SIG-M5 treated with dmso at 0.1 percent for 504 hours (cell line): Measurements from ENCODE around the gene GSC2.

Source experiments
- DNase-seq: peaks from one replicate; lab custom pipeline; 2025; ENCODE audit not compliant: unreplicated experiment; lab: John Stamatoyannopoulos, UW

Gene GSC2

GRCh38 chr22:19149991-19150390, at the start of gene GSC2:
TSS of gene GSC2 (minus strand) at chr22:19150292. CDS start at chr22:19150283, 9 bp downstream.
- no peak for DNase-seq

DNA sequence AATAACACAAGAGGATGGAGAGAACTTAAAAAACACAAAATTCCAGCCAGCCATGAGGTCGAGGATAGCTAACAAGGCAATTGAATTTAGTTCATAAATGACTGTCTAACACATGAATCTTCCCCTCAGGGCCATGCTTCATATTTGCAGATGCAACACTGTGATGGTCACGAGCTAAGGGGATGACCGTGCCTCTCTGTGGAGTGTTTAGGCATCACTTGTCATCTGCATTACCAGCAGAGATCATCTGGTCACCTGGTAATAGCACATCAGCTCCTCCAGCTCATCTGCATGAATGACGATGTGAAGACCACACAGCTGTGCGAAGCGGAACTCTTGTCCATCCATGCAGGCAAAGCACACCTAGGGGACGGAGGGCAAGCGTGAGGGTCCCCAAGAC, 49.4 kb upstream of the GSC2 start:
- no peak for DNase-seq

- no peak for DNase-seq
Measured at GRCh38 chr22:19197997-19198865, 48.1 kb upstream of the GSC2 start.

GRCh38 chr22:19196841-19197612, 46.9 kb upstream of the GSC2 start:
- DNase-seq: no peak

GRCh38 chr22:19195796-19196731, 46.0 kb upstream of the GSC2 start:
- no peak for DNase-seq

- DNase-seq: no peak
Measured at GRCh38 chr22:19194766-19195536, 44.9 kb upstream of the GSC2 start.

- DNase-seq: no peak
Measured at GRCh38 chr22:19193879-19194278, 43.8 kb upstream of the GSC2 start.

DNA sequence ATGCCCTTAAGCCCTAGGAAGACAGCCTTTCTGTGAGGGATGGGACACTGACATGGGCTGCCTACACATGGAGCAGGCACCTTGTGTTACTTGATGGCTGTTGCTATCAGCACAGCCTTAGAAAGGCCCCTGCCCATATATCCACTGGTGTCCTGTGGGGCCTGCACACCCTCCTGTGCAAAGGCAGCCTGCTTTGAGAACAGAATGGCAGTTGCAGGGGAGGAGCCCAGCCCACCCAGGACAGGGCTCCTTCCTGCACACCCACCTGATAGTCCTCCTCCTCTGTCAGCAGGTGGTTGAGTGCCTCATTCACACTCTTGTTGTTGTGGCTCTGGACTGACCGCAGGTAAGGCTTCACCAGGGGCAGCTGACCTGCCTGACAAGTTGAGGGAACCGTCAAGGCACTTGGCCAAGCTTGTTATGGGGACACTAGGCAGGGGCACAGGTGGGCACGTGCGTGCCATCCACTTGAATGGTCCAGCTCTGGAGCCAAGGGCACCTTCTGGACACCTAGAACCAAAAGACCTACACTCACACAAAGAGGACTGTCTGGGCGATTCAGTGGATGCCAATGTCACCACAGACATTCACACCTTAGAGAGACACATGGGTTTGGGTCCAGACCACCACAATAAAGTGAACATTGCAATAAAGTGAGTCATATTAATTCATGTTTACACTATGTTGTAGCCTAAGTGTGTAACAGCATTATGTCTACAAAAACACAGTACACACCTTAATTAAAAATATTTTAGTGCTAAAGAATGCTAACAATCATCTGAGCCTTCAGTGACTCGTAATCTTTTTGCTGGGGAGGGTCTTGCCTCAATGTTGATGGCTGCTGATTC, 37.8 kb upstream of the GSC2 start:
- DNase-seq: no peak

DNA sequence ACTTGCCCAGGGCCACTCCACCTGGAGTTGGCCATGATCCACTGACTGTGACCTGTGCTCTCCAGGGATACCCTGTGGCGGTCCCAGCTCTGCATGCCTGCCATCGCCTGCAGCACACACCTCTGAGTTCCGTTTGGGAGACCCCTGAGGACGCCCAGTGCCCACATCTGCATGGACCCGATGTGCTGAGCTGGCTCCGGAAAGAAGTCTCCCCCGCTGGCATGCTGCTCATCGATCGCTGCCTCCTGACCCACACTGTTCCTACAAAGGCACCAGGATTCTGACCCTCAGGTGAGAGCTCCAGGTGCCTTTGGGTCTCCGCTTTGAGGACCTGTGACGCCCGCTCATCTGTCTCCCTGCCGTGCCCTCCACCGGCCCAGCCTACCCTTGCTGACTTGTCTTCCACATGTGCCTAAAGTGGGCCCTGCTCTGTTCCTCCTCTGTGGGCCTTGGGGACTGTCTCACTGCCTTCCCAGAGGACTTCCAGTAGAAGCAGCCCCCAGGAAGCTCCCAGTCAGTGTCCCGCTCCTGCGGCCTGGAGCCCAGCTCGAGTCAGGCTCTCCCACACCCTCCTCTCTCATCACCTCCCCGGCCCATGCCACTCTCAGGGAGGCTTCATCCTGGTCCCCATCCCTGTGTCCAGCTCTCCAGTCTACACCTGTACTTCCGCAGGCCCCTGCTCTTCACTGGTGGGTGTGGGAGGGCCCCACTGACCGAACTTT, 34.3 kb upstream of the GSC2 start:
- no peak for DNase-seq

- no peak for DNase-seq
Measured at GRCh38 chr22:19183216-19183615, 33.1 kb upstream of the GSC2 start.

DNA sequence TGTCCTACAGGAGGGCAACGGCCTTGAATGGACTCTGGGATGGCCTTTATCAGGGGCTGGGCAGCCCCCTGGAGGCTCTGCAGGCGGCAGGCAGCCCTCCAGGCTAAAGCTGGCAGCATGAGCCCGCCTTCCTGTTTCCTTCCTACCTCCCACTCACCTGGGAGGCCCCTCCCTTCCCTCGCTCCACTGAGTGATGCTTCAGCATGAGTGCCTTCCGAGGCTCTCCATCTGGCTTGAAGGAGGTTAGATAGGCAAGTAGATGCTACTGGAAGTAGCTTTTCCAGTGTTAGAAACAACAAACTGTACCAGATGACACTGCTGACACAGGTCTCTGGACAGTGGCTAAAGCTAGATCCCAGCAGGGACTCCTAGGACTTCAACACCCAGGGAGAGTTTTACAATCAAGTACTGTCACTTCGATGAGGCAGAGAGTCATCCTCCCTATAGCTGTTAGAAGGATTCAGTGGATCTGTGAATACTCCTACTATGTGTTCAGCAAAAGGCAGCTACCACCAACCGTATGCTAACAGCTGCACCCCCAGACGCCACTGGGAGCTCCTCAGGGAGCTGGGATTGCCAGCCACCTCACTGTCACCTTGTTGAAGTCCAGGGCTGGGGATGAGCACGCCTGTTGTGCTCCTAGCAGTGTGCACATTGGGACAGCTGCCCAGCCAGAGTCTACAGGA, 32.5 kb upstream of the GSC2 start:
- no peak for DNase-seq

GRCh38 chr22:19181786-19182471, 31.8 kb upstream of the GSC2 start:
- no peak for DNase-seq

DNA sequence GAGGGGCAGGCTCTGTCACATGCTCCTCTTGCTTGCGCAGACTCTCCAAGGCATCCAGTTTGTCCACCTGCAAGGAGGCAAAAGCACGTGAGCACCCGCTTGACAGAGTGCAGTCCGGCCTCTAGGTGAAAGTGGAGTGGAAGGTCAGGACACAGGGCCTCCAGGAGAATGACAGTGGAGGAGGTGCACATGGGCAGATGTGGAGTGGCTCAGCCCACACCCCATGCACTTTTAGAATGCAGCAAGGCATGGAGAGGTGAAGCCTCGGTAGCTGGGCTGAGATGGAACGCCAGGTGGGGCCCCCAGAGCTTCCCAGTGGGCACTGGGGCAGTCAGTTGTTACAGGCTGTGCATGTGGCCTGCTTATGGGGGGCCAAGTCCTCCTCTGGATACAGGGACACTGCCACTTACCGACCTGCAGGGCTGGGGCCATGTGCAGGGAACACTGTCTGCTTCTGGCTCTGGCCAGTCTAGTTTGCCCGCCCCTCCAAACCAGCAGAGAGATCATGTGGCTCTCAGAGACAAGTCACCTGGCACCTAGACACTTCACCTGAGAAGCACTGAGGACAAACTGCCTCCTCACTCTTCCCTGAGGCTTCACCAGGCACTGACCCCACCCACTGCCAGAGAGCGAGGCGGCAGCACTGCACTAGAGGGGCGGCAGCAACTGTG, 30.8 kb upstream of the GSC2 start:
- DNase-seq: no peak

GRCh38 chr22:19180234-19180633, 30.1 kb upstream of the GSC2 start:
- DNase-seq: no peak

- peak; percentile 70 for DNase-seq
Measured at GRCh38 chr22:19179497-19180048, 29.5 kb upstream of the GSC2 start.

GRCh38 chr22:19178657-19179496, 28.8 kb upstream of the GSC2 start, which contains the start of gene SLC25A1:
TSS of gene SLC25A1 (minus strand) at chr22:19178736. CDS start at chr22:19178673, 63 bp downstream.
- peak; percentile 76 for DNase-seq
